ENCODE results near the gene ZCCHC13. TPM values are rescaled to one million over a fixed set of nuclear protein-coding genes. Genes with fewer than 3 reads are reported as not detected.

The ZCCHC13 gene
- total and polyA plus RNA-seq, 9 of the 15 experiments (the other 6 are each of a cell fraction or from before 2014, with no cell fraction given): not detected

GRCh38 chrX:74291964-74292807, 11.8 kb upstream of the ZCCHC13 start (continued):
- TF ChIP-seq HBP1 (CRISPR knock-in tag; IDR thresholded peaks at IDR 0.05): 0 out of 2 replicates have a peak, but pooled peaks have one; percentile 14
- TF ChIP-seq PML (IDR thresholded peaks at IDR 0.05; ENCODE audit: low read length): 0 out of 2 replicates have a peak, but pooled peaks have one; percentile 21
- no peak for TF ChIP-seq TSC22D4 (tag; IDR thresholded peaks at IDR 0.05)
- TF ChIP-seq SMC3 (conservative IDR thresholded peaks at IDR 0.05; ENCODE audit: insufficient read depth, low read depth, low read length): 0 out of 2 replicates have a peak, but pooled peaks have one; percentile 18
- TF ChIP-seq ARNT (IDR thresholded peaks at IDR 0.05): no peak
- no peak for TF ChIP-seq KAT8 (IDR thresholded peaks at IDR 0.05; ENCODE audit: low read depth)
- peak; percentile 44 to 57 (median 48); a peak in 5 of 6 replicates for TF ChIP-seq CTCF (IDR thresholded peaks at IDR 0.05 in 2 of 3, conservative IDR thresholded peaks at IDR 0.05 in 1 of 3; ENCODE audit: insufficient read depth in 2 of 3, low read depth in 1 of 3, low read length in 3 of 3)
- no peak for TF ChIP-seq CREB3 (tag; conservative IDR thresholded peaks at IDR 0.05; ENCODE audit: low read depth)
- TF ChIP-seq FOXA3 (CRISPR knock-in tag; conservative IDR thresholded peaks at IDR 0.05 in 1 of 2, IDR thresholded peaks at IDR 0.05 in 1 of 2): no peak
- no peak for TF ChIP-seq ZNF609 (CRISPR knock-in tag; IDR thresholded peaks at IDR 0.05; ENCODE audit: borderline replicate concordance)
- peak; percentile 43 for TF ChIP-seq ARID1B (IDR thresholded peaks at IDR 0.05)
- TF ChIP-seq KDM1A (IDR thresholded peaks at IDR 0.05): no peak
- no peak for TF ChIP-seq POLR2AphosphoS2 (IDR thresholded peaks at IDR 0.05; ENCODE audit: low read length)
- no peak for TF ChIP-seq IFI16 (CRISPR knock-in tag; IDR thresholded peaks at IDR 0.05)
- no peak for TF ChIP-seq ZNF197 (CRISPR knock-in tag; IDR thresholded peaks at IDR 0.05; ENCODE audit: low read depth)
- no peak for TF ChIP-seq NCOA6 (IDR thresholded peaks at IDR 0.05)
- TF ChIP-seq ZNF668 (CRISPR knock-in tag; IDR thresholded peaks at IDR 0.05): no peak
- peak; percentile 79 for TF ChIP-seq SUPT5H (IDR thresholded peaks at IDR 0.05)
- peak; percentile 95 for TF ChIP-seq NFRKB (IDR thresholded peaks at IDR 0.05; ENCODE audit: low read depth)

All from K562 (cell line).